IgD-negative memory B cell (primary cell): ENCODE data around the gene DNAJC27. TPM values are rescaled to one million over a fixed set of nuclear protein-coding genes. Genes with fewer than 3 reads are reported as not detected.
A peak's percentile ranks its signal among the peaks of the same experiment; 100 is the strongest.

Experiments
- H3K27ac Mint-ChIP-seq, 3 donors: one replicate each; pipeline ENCODE4 v1.8.0; 2020 to 2022; ENCODE audit warnings: mild to moderate bottlenecking in 3 of 3, mixed read lengths in 3 of 3, moderate library complexity in 1 of 3
- H3K27me3 Mint-ChIP-seq: one replicate; pipeline ENCODE4 v1.8.0; 2021; ENCODE audit warnings: mixed read lengths
- H3K36me3 Mint-ChIP-seq: one replicate; pipeline ENCODE4 v1.8.0; 2020; ENCODE audit warnings: mild to moderate bottlenecking, mixed read lengths
- H3K4me1 Mint-ChIP-seq, 3 donors: one replicate each; pipeline ENCODE4 v1.8.0; 2020 to 2022; ENCODE audit warnings: mixed read lengths in 3 of 3, mild to moderate bottlenecking in 1 of 3
- H3K4me3 Mint-ChIP-seq, 4 donors: one replicate each; pipeline ENCODE4 v1.8.0; 2020 to 2022; ENCODE audit warnings: mild to moderate bottlenecking in 4 of 4, mixed read lengths in 4 of 4, moderate library complexity in 3 of 4
- H3K9me3 Mint-ChIP-seq, 3 donors: one replicate each; pipeline ENCODE4 v1.8.0; 2020 to 2021; ENCODE audit warnings: mixed read lengths in 3 of 3, mild to moderate bottlenecking in 1 of 3
- polyA plus RNA-seq: library from polyadenylated mRNA; unstranded; fragments of 300-500 nt; fragmentation: Illumina TruSeq; gene quantifications from one replicate; pipeline ENCODE4 v1.2.3, GENCODE V29; 2021

Gene DNAJC27
- polyA plus RNA-seq, 1 donor from 2014 or later = 4.9 TPM

- Mint-ChIP-seq H3K4me3 (peak overlapping the region in 1 of 4 donors; percentile 24), H3K36me3 (peaks cover 36% of the 10 kb centered on the region), H3K27ac (no peak overlapping the region), H3K4me1 (peaks cover 0 to 5% (median 0%) of the 10 kb centered on the region in 3 donors), H3K9me3 (peaks cover 3 to 17% (median 15%) of the 10 kb centered on the region in 3 donors), H3K27me3 (no peaks in the 10 kb centered on the region)
These were observed 16.5 kb downstream of the DNAJC27 start for GRCh38 chr2:24955232-24955631.

DNA sequence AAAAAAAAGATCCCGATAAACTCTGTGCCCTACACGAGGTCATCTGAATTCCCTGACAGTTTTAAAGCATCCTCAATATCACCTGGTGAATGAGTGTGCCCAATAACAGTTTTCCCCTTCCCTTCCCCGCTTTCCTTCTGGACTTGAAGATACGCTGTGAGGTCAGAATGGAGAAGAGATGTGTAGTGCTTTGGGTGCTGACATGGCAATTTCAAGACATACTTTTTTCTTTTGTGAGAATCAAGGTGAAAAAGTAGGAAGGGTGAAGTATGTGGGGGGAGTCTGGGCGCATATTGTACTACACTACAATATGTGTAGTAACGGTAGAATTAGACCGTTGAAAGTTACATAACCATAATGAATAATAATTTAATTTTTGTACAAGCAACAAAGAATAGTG is 21.7 kb downstream of the DNAJC27 start:
- Mint-ChIP-seq H3K27me3 (no peaks in the 10 kb centered on the region), H3K4me1 (no peaks in the 10 kb centered on the region), H3K9me3 (peaks cover 0 to 3% (median 3%) of the 10 kb centered on the region in 3 donors), H3K4me3 (no peak overlapping the region), H3K36me3 (peaks cover 13% of the 10 kb centered on the region), H3K27ac (no peak overlapping the region)

- Mint-ChIP-seq H3K4me3 (no peak overlapping the region), H3K27me3 (no peaks in the 10 kb centered on the region), H3K9me3 (no peaks in the 10 kb centered on the region), H3K4me1 (no peaks in the 10 kb centered on the region), H3K27ac (peak overlapping the region in 1 of 3 donors; percentile 47), H3K36me3 (peaks cover 4% of the 10 kb centered on the region)
These were observed 23.2 kb downstream of the DNAJC27 start for GRCh38 chr2:24948506-24948905.

GRCh38 chr2:24947561-24948157 is 24.1 kb downstream of the DNAJC27 start:
- H3K4me3 Mint-ChIP-seq = no peak overlapping the region

DNA sequence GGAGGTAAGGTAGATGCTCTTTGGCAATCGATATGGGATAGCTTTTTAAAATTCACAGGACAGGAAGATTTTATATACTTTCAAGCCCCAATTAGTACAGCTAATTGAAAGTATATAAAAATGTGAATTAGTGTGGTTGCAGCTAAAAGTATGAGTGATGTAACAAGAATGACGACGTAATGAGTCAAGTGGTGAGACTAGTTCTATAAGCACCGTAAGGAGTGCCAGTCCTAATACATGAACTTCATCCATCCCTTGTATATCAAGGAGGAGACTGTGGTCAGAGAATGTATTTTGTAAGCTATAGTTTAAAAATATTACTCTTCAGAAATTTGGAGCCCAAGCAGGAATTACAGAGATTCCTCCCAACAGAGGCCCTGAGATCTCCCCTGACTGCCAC is 25.8 kb downstream of the DNAJC27 start:
- Mint-ChIP-seq H3K4me1 (no peaks in the 10 kb centered on the region), H3K27ac (no peak overlapping the region), H3K36me3 (peaks cover 2% of the 10 kb centered on the region), H3K4me3 (peak overlapping the region in 1 of 4 donors; percentile 59), H3K9me3 (no peaks in the 10 kb centered on the region), H3K27me3 (no peaks in the 10 kb centered on the region)

More at GRCh38 chr2:24947561-24948157, 24.1 kb downstream of the DNAJC27 start:
- Mint-ChIP-seq H3K4me1 (no peaks in the 10 kb centered on the region), H3K36me3 (peaks cover 2% of the 10 kb centered on the region), H3K27ac (peak overlapping the region in 1 of 3 donors; percentile 47), H3K27me3 (no peaks in the 10 kb centered on the region), H3K9me3 (no peaks in the 10 kb centered on the region)

GRCh38 chr2:24943427-24944053 is 28.2 kb downstream of the DNAJC27 start:
- Mint-ChIP-seq H3K9me3 (no peaks in the 10 kb centered on the region), H3K4me3 (no peak overlapping the region), H3K27me3 (no peaks in the 10 kb centered on the region), H3K36me3 (peaks cover 2% of the 10 kb centered on the region), H3K27ac (no peak overlapping the region), H3K4me1 (no peaks in the 10 kb centered on the region)

GRCh38 chr2:24939353-24939752 is 32.4 kb downstream of the DNAJC27 start:
- H3K36me3 Mint-ChIP-seq = no peaks in the 10 kb centered on the region
- no peak overlapping the region for H3K27ac Mint-ChIP-seq
- no peaks in the 10 kb centered on the region for H3K27me3 Mint-ChIP-seq
- H3K9me3 Mint-ChIP-seq = peaks cover 0 to 2% (median 0%) of the 10 kb centered on the region in 3 donors
- no peak overlapping the region for H3K4me3 Mint-ChIP-seq
- peaks cover 0 to 2% (median 0%) of the 10 kb centered on the region in 3 donors for H3K4me1 Mint-ChIP-seq

DNA sequence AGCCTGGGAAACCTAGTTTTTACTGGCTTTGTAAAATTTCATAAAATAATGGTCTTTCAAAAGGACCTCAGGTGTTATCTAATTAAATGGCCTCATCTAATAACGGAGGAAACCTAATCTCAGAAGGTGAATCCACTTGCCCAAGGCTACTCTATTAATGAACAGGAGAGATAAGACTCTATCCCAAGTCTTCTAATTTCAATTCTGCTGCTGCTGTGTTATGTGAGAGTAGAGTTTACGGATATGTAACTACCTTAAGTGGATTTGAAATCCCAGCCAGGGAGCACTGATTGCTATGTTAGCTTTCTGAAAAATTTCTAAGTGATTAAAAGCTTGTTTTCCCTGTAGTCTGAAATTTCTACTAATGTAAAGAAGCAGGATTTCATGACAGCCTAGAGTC is 34.5 kb downstream of the DNAJC27 start:
- no peak overlapping the region for H3K27ac Mint-ChIP-seq
- peaks cover 0 to 2% (median 0%) of the 10 kb centered on the region in 3 donors for H3K4me1 Mint-ChIP-seq
- no peak overlapping the region for H3K4me3 Mint-ChIP-seq
- peaks cover 1% of the 10 kb centered on the region for H3K36me3 Mint-ChIP-seq
- H3K9me3 Mint-ChIP-seq = peaks cover 0 to 2% (median 2%) of the 10 kb centered on the region in 3 donors
- no peaks in the 10 kb centered on the region for H3K27me3 Mint-ChIP-seq

- Mint-ChIP-seq H3K36me3 (peaks cover 1% of the 10 kb centered on the region), H3K4me3 (no peak overlapping the region), H3K4me1 (peaks cover 4 to 8% (median 5%) of the 10 kb centered on the region in 3 donors), H3K27ac (peak overlapping the region in 1 of 3 donors; percentile 82), H3K27me3 (no peaks in the 10 kb centered on the region), H3K9me3 (peaks cover 0 to 2% (median 2%) of the 10 kb centered on the region in 3 donors)
These were observed 36.6 kb downstream of the DNAJC27 start for GRCh38 chr2:24935145-24935544.

GRCh38 chr2:24932715-24933114 is 39.0 kb downstream of the DNAJC27 start:
- Mint-ChIP-seq H3K9me3 (peaks cover 0 to 2% (median 2%) of the 10 kb centered on the region in 3 donors), H3K36me3 (peaks cover 1% of the 10 kb centered on the region), H3K27me3 (no peaks in the 10 kb centered on the region), H3K27ac (no peak overlapping the region), H3K4me3 (no peak overlapping the region), H3K4me1 (peaks cover 4 to 8% (median 5%) of the 10 kb centered on the region in 3 donors)

DNA sequence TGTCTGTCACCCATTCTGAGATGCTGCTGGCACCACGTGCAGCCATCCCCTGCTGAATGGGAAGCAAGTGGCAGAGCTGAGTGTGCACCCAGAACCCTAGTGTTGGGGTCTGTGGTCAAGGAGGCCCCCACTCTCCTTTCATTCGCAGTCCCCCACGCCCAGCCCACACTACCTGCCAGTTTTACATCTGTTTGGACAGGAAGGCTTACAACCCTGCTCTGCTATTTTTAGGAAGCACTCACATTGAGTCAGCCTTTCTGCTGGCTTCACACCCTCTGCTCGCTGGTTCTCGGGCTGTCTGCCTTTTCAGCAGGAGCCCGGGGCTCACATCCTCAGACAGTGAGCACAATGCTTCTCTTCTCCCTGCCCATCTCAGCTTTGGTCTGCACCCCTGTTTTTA is 41.0 kb downstream of the DNAJC27 start:
- Mint-ChIP-seq H3K27me3 (peaks cover 3% of the 10 kb centered on the region), H3K9me3 (peaks cover 0 to 2% (median 2%) of the 10 kb centered on the region in 3 donors), H3K4me1 (peaks cover 5 to 11% (median 8%) of the 10 kb centered on the region in 3 donors), H3K27ac (no peak overlapping the region), H3K36me3 (peaks cover 1% of the 10 kb centered on the region), H3K4me3 (peak overlapping the region in 1 of 4 donors; percentile 81)

GRCh38 chr2:24929230-24929629 is 42.5 kb downstream of the DNAJC27 start:
- H3K27me3 Mint-ChIP-seq = peaks cover 3% of the 10 kb centered on the region
- no peak overlapping the region for H3K27ac Mint-ChIP-seq
- H3K9me3 Mint-ChIP-seq = peaks cover 0 to 2% (median 0%) of the 10 kb centered on the region in 3 donors
- H3K4me1 Mint-ChIP-seq = peaks cover 5 to 11% (median 5%) of the 10 kb centered on the region in 3 donors
- no peak overlapping the region for H3K4me3 Mint-ChIP-seq
- peaks cover 1% of the 10 kb centered on the region for H3K36me3 Mint-ChIP-seq

GRCh38 chr2:24928036-24928435 is 43.7 kb downstream of the DNAJC27 start:
- Mint-ChIP-seq H3K27me3 (peaks cover 3% of the 10 kb centered on the region), H3K36me3 (peaks cover 1% of the 10 kb centered on the region), H3K4me3 (no peak overlapping the region), H3K9me3 (no peaks in the 10 kb centered on the region), H3K4me1 (peaks cover 5 to 11% (median 5%) of the 10 kb centered on the region in 3 donors), H3K27ac (no peak overlapping the region)

DNA sequence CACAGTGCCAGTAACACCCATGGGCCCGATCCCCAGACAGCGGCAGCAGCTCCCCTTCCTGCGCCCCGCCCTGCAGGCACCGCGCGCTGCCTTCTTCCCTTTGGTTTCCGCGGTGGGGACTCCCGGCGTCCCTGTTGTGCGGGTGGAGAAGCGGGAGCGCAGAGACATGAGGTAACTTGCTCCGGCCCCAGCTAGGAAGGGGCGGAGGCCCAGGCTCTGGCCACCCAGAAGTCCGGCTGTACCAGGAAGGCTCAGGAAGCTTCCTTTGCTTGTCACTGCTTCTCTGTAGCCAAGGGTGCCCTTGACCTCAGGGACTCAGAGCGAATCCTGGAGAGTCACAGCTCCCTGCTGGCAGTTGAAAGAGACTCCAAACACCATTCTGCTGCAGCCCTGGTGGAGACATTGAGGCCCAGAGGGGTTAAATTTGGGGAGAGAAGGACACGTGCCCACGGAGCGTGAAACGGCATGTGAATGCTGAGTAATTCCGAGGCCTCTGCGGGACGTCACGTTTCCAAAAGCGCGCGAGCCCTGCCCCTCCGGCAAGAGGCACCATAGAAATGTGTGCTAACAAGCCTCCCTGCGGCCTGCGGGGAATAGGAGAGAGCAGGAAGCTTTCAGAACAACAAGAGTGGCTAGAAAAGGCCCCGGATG is 45.0 kb downstream of the DNAJC27 start:
- Mint-ChIP-seq H3K27ac (peak overlapping the region in 1 of 3 donors; percentile 28), H3K4me1 (peaks cover 5 to 11% (median 5%) of the 10 kb centered on the region in 3 donors), H3K36me3 (no peaks in the 10 kb centered on the region), H3K4me3 (peak overlapping the region in 2 of 4 donors; percentile 64 to 77), H3K27me3 (peaks cover 3% of the 10 kb centered on the region), H3K9me3 (no peaks in the 10 kb centered on the region)

DNA sequence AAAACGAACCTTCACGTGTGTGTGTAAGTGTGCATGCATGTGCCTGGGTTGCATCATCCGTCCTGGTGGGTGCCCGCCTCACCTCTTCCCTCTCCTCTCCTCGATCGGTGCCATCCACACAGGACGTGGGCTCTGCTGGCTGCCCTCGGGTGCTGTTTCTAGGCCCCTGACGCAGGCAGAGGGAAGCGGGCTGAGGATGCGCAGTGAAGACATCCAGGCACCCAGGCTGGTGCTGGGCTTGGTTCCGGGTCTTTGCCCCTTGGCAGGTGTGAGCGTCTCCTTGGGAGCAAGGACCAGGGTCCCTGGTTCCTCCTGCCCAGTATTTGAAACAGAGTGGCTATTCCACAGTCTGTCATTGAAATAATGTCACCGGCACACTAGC is 45.5 kb downstream of the DNAJC27 start:
- peak overlapping the region in 1 of 4 donors; percentile 64 for H3K4me3 Mint-ChIP-seq
- H3K36me3 Mint-ChIP-seq = no peaks in the 10 kb centered on the region
- H3K27me3 Mint-ChIP-seq = peaks cover 3% of the 10 kb centered on the region
- H3K4me1 Mint-ChIP-seq = peaks cover 6 to 11% (median 6%) of the 10 kb centered on the region in 3 donors
- no peak overlapping the region for H3K27ac Mint-ChIP-seq
- no peaks in the 10 kb centered on the region for H3K9me3 Mint-ChIP-seq
